22Rv1 (cell line): Measurements from ENCODE around the gene FOXD4L6.
"Not testable (repeated sequence)": the region's sequence is repeated elsewhere in the genome, so short reads cannot be mapped to it uniquely, and the experiment has no call there.

Experiments
- CTCF ChIP-seq: fragments of 450-650 bp; IDR thresholded peaks from 2 replicates; pipeline ENCODE4 v1.5.1; 2017; ENCODE audit warnings: mild to moderate bottlenecking
- ZFX ChIP-seq: fragments of 450-650 bp; IDR thresholded peaks from 2 replicates; pipeline ENCODE4 v1.6.1; 2017; ENCODE audit warnings: antibody characterized with exemption, borderline replicate concordance

- TF ChIP-seq CTCF, ZFX: not testable (repeated sequence)
Measured at GRCh38 chr9:41108816-41109215, 19.7 kb downstream of the FOXD4L6 start.
